ENCODE results near the gene TRIM40.

DNA sequence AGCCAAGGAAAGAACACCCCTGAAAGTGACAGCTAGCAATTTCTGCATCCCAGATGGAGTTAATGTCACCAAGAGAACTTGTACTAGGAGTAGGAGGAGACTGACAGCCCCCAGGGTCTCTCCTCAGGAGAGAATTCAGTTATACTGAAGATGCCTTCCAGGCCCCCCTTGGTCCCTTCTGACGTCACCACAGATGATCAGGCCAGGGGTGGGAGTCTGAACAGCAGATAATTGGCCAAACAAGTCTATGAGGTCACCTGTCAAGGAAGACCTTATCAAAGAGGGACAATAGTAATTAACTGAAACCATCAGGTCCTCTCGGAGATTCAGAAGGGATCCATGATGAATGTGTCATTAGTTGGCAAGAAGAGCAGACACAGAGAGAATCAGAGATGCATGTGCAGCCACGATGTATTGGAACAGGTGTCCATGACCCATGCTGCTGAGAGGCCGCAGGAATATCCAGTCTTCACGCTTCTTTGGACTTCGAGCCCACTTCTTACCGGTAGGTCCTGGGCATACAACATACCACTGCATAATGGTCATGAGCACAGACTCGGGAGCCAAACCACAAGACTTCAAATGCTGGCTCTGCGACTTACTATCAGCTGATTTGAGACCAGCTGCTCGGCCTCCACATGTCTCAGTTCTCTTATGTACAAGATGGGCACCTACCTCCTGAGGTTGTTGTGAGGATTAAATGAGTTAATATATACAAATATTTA, 14.9 kb downstream of the TRIM40 start:
- TF ChIP-seq POLR2AphosphoS5 (IDR thresholded peaks at IDR 0.05; ENCODE audit: low read depth, low read length) (no peak), TAF1 (IDR thresholded peaks at IDR 0.05; ENCODE audit: borderline replicate concordance, low read depth, low read length) (no peak)

Data from GM12892 (cell line).